ENCODE data around the gene GLP2R.
A peak's percentile ranks its signal among the peaks of the same experiment; 100 is the strongest.

Gene GLP2R

GRCh38 chr17:9922012-9922848 is 96.5 kb downstream of the GLP2R start:
- H3K27me3 Mint-ChIP-seq (ENCODE audit: low read depth): peaks cover 3% of the 10 kb centered on the region
- no peaks in the 10 kb centered on the region for H3K36me3 Mint-ChIP-seq (ENCODE audit: low read depth)
- no peak overlapping the region for H3K27ac Mint-ChIP-seq
- H3K4me1 Mint-ChIP-seq: peaks cover 9% of the 10 kb centered on the region
- no peak overlapping the region for H3K4me3 Mint-ChIP-seq
- no peaks in the 10 kb centered on the region for H3K9me3 Mint-ChIP-seq
- TF ChIP-seq CTCF (IDR thresholded peaks at IDR 0.05; ENCODE audit: unreplicated experiment in 3 of 3): no peak

- no peak overlapping the region for H3K4me3 Mint-ChIP-seq
- peak overlapping the region in 2 of 3 experiments; percentile 18 to 63 for H3K27ac Mint-ChIP-seq
- peaks cover 19% of the 10 kb centered on the region for H3K4me1 Mint-ChIP-seq
- peak; percentile 81 to 86 (median 83) for TF ChIP-seq CTCF (IDR thresholded peaks at IDR 0.05; ENCODE audit: unreplicated experiment in 3 of 3)
- H3K27me3 Mint-ChIP-seq (ENCODE audit: low read depth): peaks cover 3% of the 10 kb centered on the region
- no peaks in the 10 kb centered on the region for H3K36me3 Mint-ChIP-seq (ENCODE audit: low read depth)
- no peaks in the 10 kb centered on the region for H3K9me3 Mint-ChIP-seq
These were observed 99.0 kb downstream of the GLP2R start for GRCh38 chr17:9924735-9925191.

GRCh38 chr17:9925457-9925856 is 99.7 kb downstream of the GLP2R start:
- Mint-ChIP-seq H3K4me1 (peaks cover 26% of the 10 kb centered on the region), H3K27ac (no peak overlapping the region), H3K27me3 (ENCODE audit: low read depth) (peaks cover 3% of the 10 kb centered on the region), H3K36me3 (ENCODE audit: low read depth) (no peaks in the 10 kb centered on the region), H3K4me3 (no peak overlapping the region), H3K9me3 (no peaks in the 10 kb centered on the region)
- TF ChIP-seq CTCF (IDR thresholded peaks at IDR 0.05; ENCODE audit: unreplicated experiment in 3 of 3): no peak

- Mint-ChIP-seq H3K4me3 (no peak overlapping the region), H3K4me1 (peaks cover 27% of the 10 kb centered on the region), H3K36me3 (ENCODE audit: low read depth) (no peaks in the 10 kb centered on the region), H3K27me3 (ENCODE audit: low read depth) (no peaks in the 10 kb centered on the region), H3K9me3 (no peaks in the 10 kb centered on the region), H3K27ac (no peak overlapping the region)
- no peak for TF ChIP-seq CTCF (IDR thresholded peaks at IDR 0.05; ENCODE audit: unreplicated experiment in 3 of 3)
These were observed 100.6 kb downstream of the GLP2R start for GRCh38 chr17:9926150-9926804.

- TF ChIP-seq CTCF (IDR thresholded peaks at IDR 0.05; ENCODE audit: unreplicated experiment in 3 of 3): peak; percentile 56 to 64 (median 62)
- Mint-ChIP-seq H3K27me3 (ENCODE audit: low read depth) (peaks cover 7% of the 10 kb centered on the region), H3K4me1 (peaks cover 34% of the 10 kb centered on the region), H3K27ac (peak overlapping the region in 2 of 3 experiments; percentile 6 to 89), H3K9me3 (no peaks in the 10 kb centered on the region), H3K4me3 (peak overlapping the region in 1 of 3 experiments; percentile 8), H3K36me3 (ENCODE audit: low read depth) (no peaks in the 10 kb centered on the region)
These were observed 103.0 kb downstream of the GLP2R start for GRCh38 chr17:9928601-9929333.
